ENCODE results near the gene CHRNA4.

Gene CHRNA4

DNA sequence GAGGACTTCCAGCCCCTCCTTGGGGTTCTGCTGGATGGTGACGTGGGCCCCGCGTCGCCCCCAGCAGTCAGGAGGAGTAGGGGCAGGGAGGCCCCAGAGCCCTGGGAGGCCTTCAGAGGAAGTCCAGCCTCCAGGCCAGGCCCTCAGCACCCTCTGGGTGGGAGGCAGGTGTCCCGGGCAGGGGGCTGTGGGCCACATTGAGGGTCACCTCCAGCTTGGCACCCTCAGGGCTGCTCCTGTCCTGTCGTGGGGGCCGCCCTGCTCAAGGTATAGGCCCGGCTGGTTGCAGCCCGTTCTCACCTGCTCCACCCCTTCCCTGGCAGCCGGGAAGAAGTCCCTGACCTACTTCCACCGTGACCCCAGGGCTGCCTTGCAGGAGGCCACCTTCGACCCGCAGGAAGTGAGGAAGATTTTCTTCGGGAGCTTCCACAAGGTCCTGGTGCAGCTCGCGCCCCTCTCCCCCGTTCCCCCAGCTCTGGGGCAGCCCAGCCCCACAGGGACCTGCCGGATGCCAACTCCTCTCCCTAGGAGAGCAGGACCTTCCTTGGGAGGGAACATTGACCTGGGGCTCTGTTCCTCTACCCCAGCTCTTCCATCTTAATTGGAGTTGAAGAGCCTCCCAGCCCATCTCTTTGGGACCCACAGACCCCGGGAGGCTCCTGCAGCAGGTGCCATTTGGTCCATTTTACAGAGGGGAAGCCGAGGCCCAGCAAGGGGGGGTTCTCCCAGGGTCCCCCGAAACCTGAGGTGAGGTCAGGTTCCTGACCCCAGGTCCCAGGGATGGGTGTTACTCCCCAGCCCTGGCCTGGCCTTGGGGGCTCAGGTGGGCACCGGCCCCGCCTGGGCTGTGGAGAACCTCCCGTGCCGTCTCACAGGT is 41.7 kb downstream of the CHRNA4 start:
- H3K4me3 ChIP-seq (ENCODE audit: low read depth, low read length): no peak overlapping the region
- DNase-seq (ENCODE audit: low read depth): no peak
- TF ChIP-seq, protein P1, sequence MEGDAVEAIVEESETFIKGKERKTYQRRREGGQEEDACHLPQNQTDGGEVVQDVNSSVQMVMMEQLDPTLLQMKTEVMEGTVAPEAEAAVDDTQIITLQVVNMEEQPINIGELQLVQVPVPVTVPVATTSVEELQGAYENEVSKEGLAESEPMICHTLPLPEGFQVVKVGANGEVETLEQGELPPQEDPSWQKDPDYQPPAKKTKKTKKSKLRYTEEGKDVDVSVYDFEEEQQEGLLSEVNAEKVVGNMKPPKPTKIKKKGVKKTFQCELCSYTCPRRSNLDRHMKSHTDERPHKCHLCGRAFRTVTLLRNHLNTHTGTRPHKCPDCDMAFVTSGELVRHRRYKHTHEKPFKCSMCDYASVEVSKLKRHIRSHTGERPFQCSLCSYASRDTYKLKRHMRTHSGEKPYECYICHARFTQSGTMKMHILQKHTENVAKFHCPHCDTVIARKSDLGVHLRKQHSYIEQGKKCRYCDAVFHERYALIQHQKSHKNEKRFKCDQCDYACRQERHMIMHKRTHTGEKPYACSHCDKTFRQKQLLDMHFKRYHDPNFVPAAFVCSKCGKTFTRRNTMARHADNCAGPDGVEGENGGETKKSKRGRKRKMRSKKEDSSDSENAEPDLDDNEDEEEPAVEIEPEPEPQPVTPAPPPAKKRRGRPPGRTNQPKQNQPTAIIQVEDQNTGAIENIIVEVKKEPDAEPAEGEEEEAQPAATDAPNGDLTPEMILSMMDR (IDR thresholded peaks at IDR 0.05; ENCODE audit: low read depth, low read length): no peak
- TF ChIP-seq, protein P2, sequence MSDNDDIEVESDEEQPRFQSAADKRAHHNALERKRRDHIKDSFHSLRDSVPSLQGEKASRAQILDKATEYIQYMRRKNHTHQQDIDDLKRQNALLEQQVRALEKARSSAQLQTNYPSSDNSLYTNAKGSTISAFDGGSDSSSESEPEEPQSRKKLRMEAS (IDR thresholded peaks at IDR 0.05; ENCODE audit: low read depth, low read length): no peak
- TF ChIP-seq MYC (IDR thresholded peaks at IDR 0.05; ENCODE audit: low read depth, low read length): no peak
- no peak for TF ChIP-seq POLR2A (IDR thresholded peaks at IDR 0.05; ENCODE audit: extremely low read depth, insufficient read length)

DNA sequence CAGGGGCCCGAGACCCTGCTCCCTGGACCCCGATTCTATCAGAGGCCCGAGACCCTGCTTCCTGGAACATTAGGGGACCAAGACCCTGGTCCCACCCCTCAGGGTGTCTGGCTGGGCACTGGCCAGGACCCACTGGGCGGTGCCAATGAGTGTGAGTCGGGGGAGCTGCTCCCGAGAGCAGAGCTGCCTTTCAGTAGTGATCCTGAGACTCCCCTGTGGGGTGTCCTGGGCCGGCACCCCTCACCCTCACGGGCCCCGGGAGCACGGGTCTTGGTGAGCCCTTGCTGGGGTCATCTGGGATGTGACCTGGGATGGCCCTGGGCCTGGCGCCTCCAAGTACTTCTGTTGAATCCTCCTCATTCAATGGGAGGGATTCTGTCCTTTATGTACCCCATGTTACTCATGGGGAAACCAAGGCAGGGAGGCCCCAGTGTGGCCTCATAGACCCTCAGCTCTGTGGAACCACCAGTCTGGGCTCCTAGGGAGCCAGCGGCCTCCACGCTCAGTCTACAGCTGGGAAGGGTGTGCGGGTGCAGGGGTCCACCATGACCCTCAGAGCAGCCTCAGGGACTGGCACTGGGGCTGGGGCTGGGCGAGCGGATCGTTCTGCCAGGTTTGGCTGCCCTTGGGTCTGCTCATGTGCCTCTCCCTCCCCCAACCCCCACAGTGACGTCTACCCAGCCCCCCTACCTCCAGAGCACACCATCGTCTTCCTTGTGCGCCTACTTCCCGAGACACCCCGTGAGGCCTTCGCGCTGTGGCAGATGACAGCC is 42.6 kb downstream of the CHRNA4 start:
- no peak overlapping the region for H3K4me3 ChIP-seq (ENCODE audit: low read depth, low read length)
- no peak for DNase-seq (ENCODE audit: low read depth)
- no peak for TF ChIP-seq POLR2A (IDR thresholded peaks at IDR 0.05; ENCODE audit: extremely low read depth, insufficient read length)
- TF ChIP-seq, protein P1 (IDR thresholded peaks at IDR 0.05; ENCODE audit: low read depth, low read length): no peak
- TF ChIP-seq MYC (IDR thresholded peaks at IDR 0.05; ENCODE audit: low read depth, low read length): no peak
- TF ChIP-seq, protein P2 (IDR thresholded peaks at IDR 0.05; ENCODE audit: low read depth, low read length): no peak

DNA sequence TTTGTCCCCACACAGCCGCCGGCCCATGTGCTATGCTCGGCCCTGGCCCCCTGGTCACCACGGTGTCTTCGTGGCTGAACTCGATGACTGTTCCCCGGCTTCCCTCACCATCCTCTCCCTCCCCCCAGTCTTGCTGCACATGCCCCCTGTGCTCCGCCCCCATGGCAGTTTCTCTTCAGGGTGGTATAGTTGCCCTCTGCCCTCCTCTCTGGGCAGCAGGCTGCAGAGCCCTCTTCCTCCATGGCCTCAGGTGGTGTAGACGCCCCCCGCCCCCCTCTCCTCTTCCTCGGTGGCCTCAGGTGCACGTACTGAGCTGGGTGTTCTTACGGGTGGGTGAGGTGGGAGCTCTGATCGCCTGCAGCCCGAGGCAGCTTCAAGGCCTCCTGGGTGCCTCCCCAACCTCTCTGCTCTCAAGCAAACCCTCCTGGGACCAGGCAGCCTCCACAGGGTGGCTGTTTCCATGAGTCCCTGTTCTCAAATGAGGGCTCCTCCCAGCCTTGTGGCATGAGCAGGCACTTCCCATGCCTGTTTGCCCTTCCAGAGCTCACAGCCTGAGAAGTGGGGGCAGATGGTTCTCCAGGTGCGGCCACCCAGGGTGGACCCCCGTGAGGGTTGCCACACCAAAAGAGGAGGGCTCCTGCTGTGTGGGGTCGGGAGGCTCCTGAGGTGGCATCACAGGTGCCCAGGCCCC is 43.4 kb downstream of the CHRNA4 start:
- no peak overlapping the region for H3K4me3 ChIP-seq (ENCODE audit: low read depth, low read length)
- TF ChIP-seq POLR2A (IDR thresholded peaks at IDR 0.05; ENCODE audit: extremely low read depth, insufficient read length) (no peak), MYC (IDR thresholded peaks at IDR 0.05; ENCODE audit: low read depth, low read length) (no peak)
- TF ChIP-seq, protein P2 (IDR thresholded peaks at IDR 0.05; ENCODE audit: low read depth, low read length): no peak
- TF ChIP-seq, protein P1 (IDR thresholded peaks at IDR 0.05; ENCODE audit: low read depth, low read length): no peak
- peak; percentile 38 for DNase-seq (ENCODE audit: low read depth)

DNA sequence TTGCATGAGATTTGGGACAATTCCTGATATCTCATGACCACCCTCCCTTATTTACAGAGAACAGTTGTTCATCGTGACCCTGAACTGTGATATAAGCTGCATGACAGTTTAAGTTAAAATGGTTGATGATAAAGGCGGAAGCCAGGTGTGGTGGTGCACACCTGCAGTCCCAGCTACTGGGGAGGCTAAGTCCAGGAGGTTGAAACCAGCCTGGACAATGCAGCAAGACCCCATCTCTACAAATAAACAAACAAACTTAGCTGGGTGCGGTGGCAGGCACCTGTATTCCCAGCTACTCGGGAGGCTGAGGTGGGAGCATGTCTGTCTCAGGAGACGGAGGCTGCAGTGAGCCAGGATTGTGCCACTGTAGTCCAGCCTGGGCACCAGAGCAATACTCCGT is 44.1 kb downstream of the CHRNA4 start:
- TF ChIP-seq POLR2A (IDR thresholded peaks at IDR 0.05; ENCODE audit: extremely low read depth, insufficient read length): no peak
- TF ChIP-seq MYC (IDR thresholded peaks at IDR 0.05; ENCODE audit: low read depth, low read length): no peak
- TF ChIP-seq, protein P1 (IDR thresholded peaks at IDR 0.05; ENCODE audit: low read depth, low read length): no peak
- TF ChIP-seq, protein P2 (IDR thresholded peaks at IDR 0.05; ENCODE audit: low read depth, low read length): no peak
- DNase-seq (ENCODE audit: low read depth): no peak
- no peak overlapping the region for H3K4me3 ChIP-seq (ENCODE audit: low read depth, low read length)

DNA sequence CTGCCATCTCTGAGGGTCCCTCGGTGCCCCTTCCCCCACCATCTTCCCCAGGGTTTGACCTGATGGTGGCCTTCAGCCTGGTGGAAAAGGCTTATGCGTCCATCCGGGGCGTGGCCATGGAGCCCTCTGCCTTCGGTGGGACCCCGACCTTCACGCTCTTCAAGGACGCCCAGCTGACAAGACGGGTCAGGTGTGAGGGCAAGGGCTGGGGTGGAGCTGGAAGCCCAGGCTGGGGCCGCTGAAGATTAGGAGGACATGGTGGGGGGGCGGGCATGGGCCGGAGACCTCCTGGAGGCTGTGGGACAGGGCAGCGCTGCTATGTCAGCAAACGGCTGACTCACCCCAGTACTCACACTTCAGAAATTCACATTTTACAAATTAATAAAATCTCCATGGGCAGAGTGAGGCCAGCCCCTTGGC is 44.6 kb downstream of the CHRNA4 start:
- no peak overlapping the region for H3K4me3 ChIP-seq (ENCODE audit: low read depth, low read length)
- no peak for DNase-seq (ENCODE audit: low read depth)
- TF ChIP-seq POLR2A (IDR thresholded peaks at IDR 0.05; ENCODE audit: extremely low read depth, insufficient read length) (no peak), MYC (IDR thresholded peaks at IDR 0.05; ENCODE audit: low read depth, low read length) (no peak)
- TF ChIP-seq, protein P2 (IDR thresholded peaks at IDR 0.05; ENCODE audit: low read depth, low read length): no peak
- TF ChIP-seq, protein P1 (IDR thresholded peaks at IDR 0.05; ENCODE audit: low read depth, low read length): no peak
